GM23338 (cell line): ENCODE results near the gene KPNA5. TPM values are rescaled to one million over a fixed set of nuclear protein-coding genes. Genes with fewer than 3 reads are reported as not detected.
A peak's percentile ranks its signal among the peaks of the same experiment; 100 is the strongest.

Experiments used
- ATAC-seq: fragments of 200-7000 bp; cut with Tn5 transposase; 3 replicates; pipeline ENCODE4 v1.9.1; 2020
- DNase-seq: peaks from one replicate; pipeline ENCODE4 v3.0.0-alpha.2; 2015; ENCODE audit warnings: low spot score
- H2AFZ ChIP-seq: fragments of 200-600 bp; sonication (generic); 2 replicates; pipeline ENCODE4 v1.8.0; 2016; ENCODE audit warnings: antibody characterized with exemption, mild to moderate bottlenecking, moderate library complexity
- H3F3A ChIP-seq: fragments of 200-600 bp; sonication (generic); replicated peaks from 2 replicates; pipeline ENCODE4 v1.8.0; 2017; ENCODE audit warnings: antibody characterized with exemption, mixed run types, low read depth
- H3K27ac ChIP-seq: fragments of 200-600 bp; sonication (generic); 2 replicates; pipeline ENCODE4 v1.6.1; 2016; ENCODE audit warnings: low read depth
- H3K27me3 ChIP-seq: fragments of 200-600 bp; sonication (generic); 2 replicates; pipeline ENCODE4 v1.8.0; 2016; ENCODE audit warnings: mild to moderate bottlenecking, mixed run types, moderate library complexity; ENCODE audit not compliant: insufficient read depth
- H3K36me3 ChIP-seq: fragments of 200-600 bp; sonication (generic); 2 replicates; pipeline ENCODE4 v1.8.0; 2016; ENCODE audit warnings: mild to moderate bottlenecking; ENCODE audit not compliant: insufficient read depth
- H3K4me1 ChIP-seq: fragments of 200-600 bp; sonication (generic); 2 replicates; pipeline ENCODE4 v1.8.0; 2016; ENCODE audit warnings: mild to moderate bottlenecking, moderate library complexity; ENCODE audit not compliant: insufficient read depth
- H3K4me2 ChIP-seq: fragments of 200-600 bp; sonication (generic); 2 replicates; pipeline ENCODE4 v1.7.1; 2017; ENCODE audit warnings: mixed run types
- H3K4me3 ChIP-seq: fragments of 200-600 bp; sonication (generic); 2 replicates; pipeline ENCODE4 v1.6.1; 2016; ENCODE audit warnings: mixed run types
- H3K79me2 ChIP-seq: fragments of 200-600 bp; sonication (generic); replicated peaks from 2 replicates; pipeline ENCODE4 v1.8.0; 2017; ENCODE audit warnings: mild to moderate bottlenecking; ENCODE audit not compliant: insufficient read depth
- H3K9me2 ChIP-seq: fragments of 200-600 bp; sonication (generic); 2 replicates; pipeline ENCODE4 v1.8.0; 2017; ENCODE audit not compliant: insufficient read depth
- H4K20me1 ChIP-seq: fragments of 200-600 bp; sonication (generic); replicated peaks from 2 replicates; pipeline ENCODE4 v1.8.0; 2017; ENCODE audit warnings: mild to moderate bottlenecking; ENCODE audit not compliant: insufficient read depth
- H3K27ac Mint-ChIP-seq: 2 replicates; pipeline ENCODE4 v1.8.0; 2020; ENCODE audit warnings: inconsistent platforms, mild to moderate bottlenecking, moderate library complexity, mixed read lengths
- H3K27me3 Mint-ChIP-seq: 3 replicates; pipeline ENCODE4 v1.8.0; 2022; ENCODE audit warnings: low read depth, mild to moderate bottlenecking, moderate library complexity, mixed read lengths, inconsistent platforms; ENCODE audit not compliant: insufficient read depth, poor library complexity
- H3K36me3 Mint-ChIP-seq: 3 replicates; pipeline ENCODE4 v1.8.0; 2021; ENCODE audit warnings: low read depth, mild to moderate bottlenecking, inconsistent platforms, moderate library complexity, mixed read lengths
- H3K4me1 Mint-ChIP-seq: 3 replicates; pipeline ENCODE4 v1.8.0; 2020; ENCODE audit warnings: mild to moderate bottlenecking, inconsistent platforms, mixed read lengths
- H3K4me3 Mint-ChIP-seq: 3 replicates; pipeline ENCODE4 v1.8.0; 2021; ENCODE audit warnings: moderate library complexity, mild to moderate bottlenecking, inconsistent platforms, mixed read lengths
- H3K9me3 Mint-ChIP-seq: 3 replicates; pipeline ENCODE4 v1.8.0; 2020; ENCODE audit warnings: moderate library complexity, mild to moderate bottlenecking, inconsistent platforms, mixed read lengths
- CREB1 ChIP-seq: fragments of 250-450 bp; sonication (Bioruptor Pico); IDR thresholded peaks from 2 replicates; pipeline ENCODE4 v1.5.0; 2020; ENCODE audit warnings: low read depth, mild to moderate bottlenecking, moderate library complexity
- CTCF ChIP-seq, 2 experiments: fragments of 200-600 bp in 1 of 2; sonication (generic) in 1 of 2; conservative IDR thresholded peaks; 2 replicates each; pipeline versions ENCODE4 v1.5.1 to v1.6.1; 2016 to 2017; ENCODE audit warnings: antibody characterized with exemption in 2 of 2, low read depth in 2 of 2, mild to moderate bottlenecking in 2 of 2, moderate library complexity in 1 of 2
- ETS1 ChIP-seq: IDR thresholded peaks from 2 replicates; pipeline ENCODE4 v1.6.1; 2016; ENCODE audit warnings: antibody characterized with exemption
- EZH2 ChIP-seq: fragments of 200-600 bp; sonication (generic); IDR thresholded peaks from one replicate; pipeline ENCODE4 v1.8.0; 2017; ENCODE audit warnings: antibody characterized with exemption, mild to moderate bottlenecking, low read depth; ENCODE audit not compliant: unreplicated experiment
- EZH2phosphoT487 ChIP-seq: fragments of 200-600 bp; sonication (generic); IDR thresholded peaks from one replicate; pipeline ENCODE4 v1.8.1; 2018; ENCODE audit warnings: antibody characterized with exemption; ENCODE audit not compliant: unreplicated experiment
- JUNB ChIP-seq: IDR thresholded peaks from one replicate; pipeline ENCODE4 v1.6.1; 2016; ENCODE audit warnings: antibody characterized with exemption; ENCODE audit not compliant: unreplicated experiment
- NANOG ChIP-seq: IDR thresholded peaks from 2 replicates; pipeline ENCODE4 v1.6.1; 2016; ENCODE audit warnings: antibody characterized with exemption, borderline replicate concordance
- POLR2AphosphoS5 ChIP-seq: IDR thresholded peaks from 2 replicates; pipeline ENCODE4 v1.6.1; 2016; ENCODE audit warnings: antibody characterized with exemption, low read depth
- REST ChIP-seq: IDR thresholded peaks from one replicate; pipeline ENCODE4 v1.6.1; 2018; ENCODE audit warnings: antibody characterized with exemption; ENCODE audit not compliant: unreplicated experiment
- STAT1 ChIP-seq: IDR thresholded peaks from one replicate; pipeline ENCODE4 v1.6.1; 2016; ENCODE audit warnings: antibody characterized with exemption; ENCODE audit not compliant: unreplicated experiment
- ZNF114 ChIP-seq: fragments of 250-450 bp; sonication (Bioruptor Pico); IDR thresholded peaks from 2 replicates; pipeline ENCODE4 v1.5.0; 2020; ENCODE audit warnings: mild to moderate bottlenecking, moderate library complexity
- ZNF331 ChIP-seq: fragments of 250-450 bp; sonication (Bioruptor Pico); IDR thresholded peaks from 2 replicates; pipeline ENCODE4 v1.5.0; 2020; ENCODE audit warnings: low read depth, mild to moderate bottlenecking, moderate library complexity
- ZNF462 ChIP-seq: fragments of 250-450 bp; sonication (Bioruptor Pico); IDR thresholded peaks from 2 replicates; pipeline ENCODE4 v1.5.0; 2020; ENCODE audit warnings: mild to moderate bottlenecking, moderate library complexity
- polyA plus RNA-seq: library from polyadenylated mRNA; unstranded; fragments of >200 nt; fragmentation: Nextera tagmentation; extraction: Ambion mirVana; gene quantifications from 2 replicates; pipeline ENCODE4 v1.2.1, GENCODE V29; 2016
- total RNA-seq: library from RNA; depleted of rRNA; stranded (reverse); fragments of >200 nt; shearing (Covaris generic); gene quantifications from 2 replicates; pipeline ENCODE4 v1.2.3, GENCODE V29; 2014

The KPNA5 gene
- total and polyA plus RNA-seq, 2 experiments from 2014 or later = 6.9 to 16.3 TPM

- H3K27ac Mint-ChIP-seq = peak overlapping the region; percentile 45; the same call in 1 of the 2 replicates
- peaks cover 3% of the 10 kb centered on the region for H3K27me3 Mint-ChIP-seq
- Histone ChIP-seq H3K79me2 (peaks cover 87% of the 10 kb centered on the region), H3K36me3 (peaks cover 5% of the 10 kb centered on the region; the same call in 1 of the 2 replicates), H3K27me3 (no peaks in the 10 kb centered on the region), H2AFZ (no peak overlapping the region), H3K4me1 (peaks cover 9% of the 10 kb centered on the region; the same call in 1 of the 2 replicates), H3K9me2 (no peaks in the 10 kb centered on the region), H3K4me2 (no peak overlapping the region), H4K20me1 (peaks cover 12% of the 10 kb centered on the region; the same call in 1 of the 2 replicates), H3K27ac (no peak overlapping the region), H3F3A (no peaks in the 10 kb centered on the region), H3K4me3 (no peak overlapping the region)
- no peak for TF ChIP-seq POLR2AphosphoS5
- no peak for TF ChIP-seq ETS1
- TF ChIP-seq STAT1 = no peak
- TF ChIP-seq EZH2phosphoT487 = no peak
- TF ChIP-seq JUNB = no peak
- no peak for TF ChIP-seq CTCF (conservative IDR thresholded peaks at IDR 0.05; ENCODE audit: low read depth in 2 of 2)
- TF ChIP-seq REST = no peak
- no peak for TF ChIP-seq ZNF462 (CRISPR knock-in tag)
- no peak for TF ChIP-seq ZNF331 (CRISPR knock-in tag)
- no peak for TF ChIP-seq CREB1 (CRISPR knock-in tag)
- TF ChIP-seq EZH2 = no peak
- TF ChIP-seq NANOG = no peak
- no peak for TF ChIP-seq ZNF114 (CRISPR knock-in tag)
- H3K9me3 Mint-ChIP-seq = no peaks in the 10 kb centered on the region
- H3K4me3 Mint-ChIP-seq = no peak overlapping the region
- H3K4me1 Mint-ChIP-seq = peaks cover 15% of the 10 kb centered on the region; the same call in 2 of the 3 replicates
- no peak for ATAC-seq
- peaks cover 3% of the 10 kb centered on the region; the same call in 1 of the 3 replicates for H3K36me3 Mint-ChIP-seq
- no peak for DNase-seq
Observed at GRCh38 chr6:116663308-116663707, 17.7 kb upstream of the KPNA5 start.
